GM12878 (cell line): ENCODE data around the gene COPZ1.

Experiments
- CBX5 ChIP-seq: sonication (generic); IDR thresholded peaks from 2 replicates; pipeline ENCODE4 v1.6.1; 2016; ENCODE audit warnings: low read depth, moderate library complexity, mild to moderate bottlenecking, inconsistent platforms
- CREB1 ChIP-seq: IDR thresholded peaks from 2 replicates; pipeline ENCODE4 v1.6.1; 2012; ENCODE audit warnings: low read depth, mild to moderate bottlenecking, inconsistent platforms
- CTCF ChIP-seq, 3 experiments: IDR thresholded peaks in 2 of 3; conservative IDR thresholded peaks in 1 of 3; 2 replicates each; pipeline ENCODE4 v1.5.1; 2011; ENCODE audit warnings: low read depth in 3 of 3, low read length in 3 of 3, mild to moderate bottlenecking in 3 of 3, control low read depth in 2 of 3, moderate library complexity in 2 of 3, inconsistent platforms in 1 of 3, mixed read lengths in 1 of 3; ENCODE audit not compliant: control insufficient read depth in 2 of 3, insufficient read depth in 1 of 3; ENCODE audit errors: extremely low read depth in 1 of 3
- FOXM1 ChIP-seq: IDR thresholded peaks from 2 replicates; pipeline ENCODE4 v1.6.1; 2012; ENCODE audit warnings: low read depth, mild to moderate bottlenecking, inconsistent platforms, low read length, moderate library complexity
- TF ChIP-seq, protein P1 (sequence below): fragments of 450-650 bp; IDR thresholded peaks from 2 replicates; pipeline ENCODE4 v1.6.1; 2017; ENCODE audit warnings: antibody characterized with exemption, mild to moderate bottlenecking, moderate library complexity
- TF ChIP-seq, protein P2 (sequence below): IDR thresholded peaks from 2 replicates; pipeline ENCODE4 v1.6.1; 2012; ENCODE audit warnings: low read depth, low read length, improper control_type of control experiment

DNA sequence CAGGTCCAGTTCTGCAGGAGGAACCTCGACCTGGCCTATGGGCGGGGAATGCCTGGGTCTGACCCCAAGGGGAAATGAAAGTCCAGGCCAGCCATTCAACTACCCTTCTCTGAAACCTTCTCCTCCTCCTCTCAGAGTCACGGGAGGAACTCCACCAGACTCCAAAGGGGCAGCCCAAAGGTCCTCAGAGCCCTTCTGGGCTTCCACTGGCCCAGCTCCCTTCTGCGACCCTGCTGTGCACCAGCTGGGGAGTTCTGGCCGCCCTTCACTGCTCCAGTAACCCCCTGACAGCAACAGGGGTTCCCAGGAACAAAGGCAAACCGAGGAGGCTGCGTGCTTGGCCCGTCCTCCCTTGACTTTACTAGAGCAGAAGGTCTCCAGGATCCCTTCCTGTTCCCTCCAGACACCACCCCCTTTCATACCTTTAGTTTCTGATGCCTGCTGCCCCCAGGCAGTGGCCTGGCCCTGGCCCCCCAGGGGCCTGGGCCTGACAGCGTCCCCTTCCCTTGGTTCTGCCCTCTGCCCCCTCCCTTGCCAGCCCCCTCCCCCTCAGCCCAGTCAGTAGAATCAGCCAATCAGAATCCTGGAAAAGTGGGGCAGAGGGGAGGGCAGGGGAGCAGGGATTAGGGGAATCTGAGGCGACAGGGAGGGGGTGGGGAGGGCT is 60.5 kb downstream of the COPZ1 start:
- no peak for TF ChIP-seq FOXM1
- TF ChIP-seq, protein P1, sequence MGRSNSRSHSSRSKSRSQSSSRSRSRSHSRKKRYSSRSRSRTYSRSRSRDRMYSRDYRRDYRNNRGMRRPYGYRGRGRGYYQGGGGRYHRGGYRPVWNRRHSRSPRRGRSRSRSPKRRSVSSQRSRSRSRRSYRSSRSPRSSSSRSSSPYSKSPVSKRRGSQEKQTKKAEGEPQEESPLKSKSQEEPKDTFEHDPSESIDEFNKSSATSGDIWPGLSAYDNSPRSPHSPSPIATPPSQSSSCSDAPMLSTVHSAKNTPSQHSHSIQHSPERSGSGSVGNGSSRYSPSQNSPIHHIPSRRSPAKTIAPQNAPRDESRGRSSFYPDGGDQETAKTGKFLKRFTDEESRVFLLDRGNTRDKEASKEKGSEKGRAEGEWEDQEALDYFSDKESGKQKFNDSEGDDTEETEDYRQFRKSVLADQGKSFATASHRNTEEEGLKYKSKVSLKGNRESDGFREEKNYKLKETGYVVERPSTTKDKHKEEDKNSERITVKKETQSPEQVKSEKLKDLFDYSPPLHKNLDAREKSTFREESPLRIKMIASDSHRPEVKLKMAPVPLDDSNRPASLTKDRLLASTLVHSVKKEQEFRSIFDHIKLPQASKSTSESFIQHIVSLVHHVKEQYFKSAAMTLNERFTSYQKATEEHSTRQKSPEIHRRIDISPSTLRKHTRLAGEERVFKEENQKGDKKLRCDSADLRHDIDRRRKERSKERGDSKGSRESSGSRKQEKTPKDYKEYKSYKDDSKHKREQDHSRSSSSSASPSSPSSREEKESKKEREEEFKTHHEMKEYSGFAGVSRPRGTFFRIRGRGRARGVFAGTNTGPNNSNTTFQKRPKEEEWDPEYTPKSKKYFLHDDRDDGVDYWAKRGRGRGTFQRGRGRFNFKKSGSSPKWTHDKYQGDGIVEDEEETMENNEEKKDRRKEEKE = no peak
- TF ChIP-seq, protein P2, sequence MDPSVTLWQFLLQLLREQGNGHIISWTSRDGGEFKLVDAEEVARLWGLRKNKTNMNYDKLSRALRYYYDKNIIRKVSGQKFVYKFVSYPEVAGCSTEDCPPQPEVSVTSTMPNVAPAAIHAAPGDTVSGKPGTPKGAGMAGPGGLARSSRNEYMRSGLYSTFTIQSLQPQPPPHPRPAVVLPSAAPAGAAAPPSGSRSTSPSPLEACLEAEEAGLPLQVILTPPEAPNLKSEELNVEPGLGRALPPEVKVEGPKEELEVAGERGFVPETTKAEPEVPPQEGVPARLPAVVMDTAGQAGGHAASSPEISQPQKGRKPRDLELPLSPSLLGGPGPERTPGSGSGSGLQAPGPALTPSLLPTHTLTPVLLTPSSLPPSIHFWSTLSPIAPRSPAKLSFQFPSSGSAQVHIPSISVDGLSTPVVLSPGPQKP = no peak
- TF ChIP-seq CTCF (IDR thresholded peaks at IDR 0.05 in 2 of 3, conservative IDR thresholded peaks at IDR 0.05 in 1 of 3; ENCODE audit: control insufficient read depth in 2 of 3, extremely low read depth in 1 of 3, insufficient read depth in 1 of 3, low read depth in 3 of 3, low read length in 3 of 3) = no peak
- TF ChIP-seq CBX5 = no peak
- no peak for TF ChIP-seq CREB1
